Activated CD8-positive, alpha-beta T cell treated with anti-CD3 and anti-CD28 coated beads for 36 hours (primary cell): ENCODE results near the gene SSTR3. TPM values are rescaled to one million over a fixed set of nuclear protein-coding genes. Genes with fewer than 3 reads are reported as not detected.

ENCODE experiments used
- ATAC-seq: fragments of 200-7000 bp; cut with Tn5 transposase; one replicate; pipeline ENCODE4 v1.10.0; 2021; ENCODE audit warnings: mild to moderate bottlenecking, moderate library complexity
- CTCF ChIA-PET: fragments of 350-600 bp; sonication (Branson Sonifier 250); formaldehyde crosslinking; loops from one replicate; lab custom pipeline; 2021; ENCODE audit warnings: antibody characterized with exemption; lab: Charles Lee
- POLR2A ChIA-PET: fragments of 350-600 bp; sonication (Branson Sonifier 250); formaldehyde crosslinking; loops from one replicate; lab custom pipeline; 2021; ENCODE audit warnings: antibody characterized with exemption; lab: Charles Lee
- DNase-seq: peaks from one replicate; pipeline ENCODE4 v3.0.0-alpha.2; 2020
- H3K27ac Mint-ChIP-seq: one replicate; pipeline ENCODE4 v1.8.0; 2021; ENCODE audit warnings: mild to moderate bottlenecking, mixed read lengths
- H3K27me3 Mint-ChIP-seq: one replicate; pipeline ENCODE4 v1.8.0; 2021; ENCODE audit warnings: mixed read lengths
- H3K36me3 Mint-ChIP-seq: one replicate; pipeline ENCODE4 v1.8.0; 2021; ENCODE audit warnings: low read depth, mixed read lengths
- H3K4me1 Mint-ChIP-seq: one replicate; pipeline ENCODE4 v1.8.0; 2021; ENCODE audit warnings: low read depth, mixed read lengths
- H3K4me3 Mint-ChIP-seq: one replicate; pipeline ENCODE4 v1.8.0; 2021; ENCODE audit warnings: mild to moderate bottlenecking, moderate library complexity, mixed read lengths
- H3K9me3 Mint-ChIP-seq: one replicate; pipeline ENCODE4 v1.8.0; 2021; ENCODE audit warnings: mixed read lengths
- intact Hi-C: fragments of 100-400 bp; cut with micrococcal nuclease; formaldehyde crosslinking; loops from one replicate; pipeline ENCODE4 v1.10.0; 2022
- total RNA-seq, 2 experiments: library from RNA; stranded (reverse); gene quantifications; one replicate each; pipeline ENCODE4 v1.2.3, GENCODE V29; 2021
- TF ChIP-seq, protein P1 (sequence below): fragments of 200-600 bp; IDR thresholded peaks from one replicate; pipeline ENCODE4 v1.8.0; 2022; ENCODE audit warnings: antibody characterized with exemption, mild to moderate bottlenecking

SSTR3 gene
- total RNA-seq, 2 experiments from 2014 or later = 7.9 to 8.5 TPM

DNA sequence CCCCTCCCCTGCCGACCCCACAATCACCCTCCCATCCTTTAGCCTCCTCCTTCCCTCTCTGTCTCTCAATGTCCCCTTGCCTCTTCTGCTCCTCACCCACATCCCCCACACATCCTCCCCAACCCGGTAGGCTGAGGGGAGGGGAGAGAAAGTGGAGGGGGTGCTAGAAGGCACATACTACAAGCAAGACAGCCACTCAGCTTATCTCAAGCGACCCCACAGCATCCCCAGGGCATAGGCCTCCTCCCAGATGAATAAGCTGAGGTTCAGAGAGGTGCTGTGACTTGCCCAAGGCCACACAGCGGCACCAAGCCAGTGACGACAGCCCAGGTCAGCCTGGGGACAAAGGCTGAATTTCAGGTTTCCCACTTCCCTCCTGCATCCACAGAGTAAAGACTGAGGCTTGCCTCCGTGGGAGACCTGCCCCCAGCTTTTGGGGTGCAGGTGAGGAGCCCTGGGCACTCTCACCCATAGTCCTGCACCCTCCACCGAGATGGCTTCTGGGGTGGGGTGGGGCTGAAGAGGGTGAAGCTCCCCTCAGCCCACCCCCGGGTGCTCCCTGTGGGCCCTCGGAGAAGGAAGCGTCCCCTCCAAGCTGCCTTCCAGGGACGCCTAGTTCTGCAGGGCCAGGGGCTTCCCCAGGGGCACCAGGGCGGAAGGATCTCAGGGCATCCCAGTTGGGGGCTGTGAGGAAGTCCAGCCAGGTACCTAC lies 31.3 kb upstream of the SSTR3 start:
- CTCF ChIA-PET = interaction anchor here (0.8 to 12.0 kb wide), 13 partner anchors 10 to 165 kb away, joined by 3 to 154 read pairs (median 5); no protein-coding TSS in a partner anchor
- H3K4me3 Mint-ChIP-seq = peak overlapping the region; percentile 98
- peak; percentile 1 for ATAC-seq
- peaks cover 56% of the 10 kb centered on the region for H3K36me3 Mint-ChIP-seq
- DNase-seq = peak; percentile 49
- TF ChIP-seq, protein P1, sequence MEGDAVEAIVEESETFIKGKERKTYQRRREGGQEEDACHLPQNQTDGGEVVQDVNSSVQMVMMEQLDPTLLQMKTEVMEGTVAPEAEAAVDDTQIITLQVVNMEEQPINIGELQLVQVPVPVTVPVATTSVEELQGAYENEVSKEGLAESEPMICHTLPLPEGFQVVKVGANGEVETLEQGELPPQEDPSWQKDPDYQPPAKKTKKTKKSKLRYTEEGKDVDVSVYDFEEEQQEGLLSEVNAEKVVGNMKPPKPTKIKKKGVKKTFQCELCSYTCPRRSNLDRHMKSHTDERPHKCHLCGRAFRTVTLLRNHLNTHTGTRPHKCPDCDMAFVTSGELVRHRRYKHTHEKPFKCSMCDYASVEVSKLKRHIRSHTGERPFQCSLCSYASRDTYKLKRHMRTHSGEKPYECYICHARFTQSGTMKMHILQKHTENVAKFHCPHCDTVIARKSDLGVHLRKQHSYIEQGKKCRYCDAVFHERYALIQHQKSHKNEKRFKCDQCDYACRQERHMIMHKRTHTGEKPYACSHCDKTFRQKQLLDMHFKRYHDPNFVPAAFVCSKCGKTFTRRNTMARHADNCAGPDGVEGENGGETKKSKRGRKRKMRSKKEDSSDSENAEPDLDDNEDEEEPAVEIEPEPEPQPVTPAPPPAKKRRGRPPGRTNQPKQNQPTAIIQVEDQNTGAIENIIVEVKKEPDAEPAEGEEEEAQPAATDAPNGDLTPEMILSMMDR = no peak
- peaks cover 49% of the 10 kb centered on the region for H3K4me1 Mint-ChIP-seq
- POLR2A ChIA-PET = interaction anchor here (0.7 to 9.5 kb wide), 20 partner anchors 9 to 121 kb away, joined by 3 to 209 read pairs (median 6); partner anchors contain the start of gene IL2RB
- peak overlapping the region; percentile 97 for H3K27ac Mint-ChIP-seq
- H3K9me3 Mint-ChIP-seq = no peaks in the 10 kb centered on the region
- intact Hi-C loops = no loop called here
- H3K27me3 Mint-ChIP-seq = no peaks in the 10 kb centered on the region

DNA sequence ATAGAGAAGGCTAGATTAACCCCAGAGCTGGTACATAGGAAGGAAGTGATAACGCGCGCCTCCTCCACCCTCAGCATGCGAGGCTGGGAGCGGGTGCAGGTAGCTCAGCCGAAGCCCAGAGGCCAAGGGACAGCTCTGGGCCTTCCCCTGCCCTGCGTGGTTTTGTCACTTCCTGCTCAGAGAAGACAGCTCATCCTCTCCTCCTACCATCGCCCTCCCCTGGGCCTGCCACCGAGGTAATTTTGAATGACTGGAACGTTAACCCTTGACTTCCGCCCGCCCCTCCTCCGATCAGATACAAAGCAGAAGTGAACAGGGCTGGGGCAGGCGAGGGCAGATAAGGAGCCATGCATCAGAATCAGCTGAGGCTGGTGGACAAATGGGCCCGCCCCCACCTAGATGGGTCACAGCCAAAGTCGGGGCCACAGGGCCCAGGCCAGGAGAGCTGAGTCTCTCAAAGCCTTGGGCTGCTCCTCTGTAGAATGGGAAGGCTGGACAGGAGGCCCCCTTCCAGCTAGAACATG lies 30.2 kb upstream of the SSTR3 start:
- TF ChIP-seq, protein P1 = no peak
- ChIA-PET POLR2A (interaction anchor here (0.5 to 9.5 kb wide), 19 partner anchors 8 to 244 kb away, joined by 3 to 209 read pairs (median 6); partner anchors contain the start of genes IL2RB and MFNG), CTCF (interaction anchor here (0.7 to 12.0 kb wide), 15 partner anchors 12 to 466 kb away, joined by 3 to 154 read pairs (median 4); partner anchors contain the start of gene IFT27)
- Mint-ChIP-seq H3K27ac (peak overlapping the region; percentile 97), H3K27me3 (no peaks in the 10 kb centered on the region), H3K9me3 (no peaks in the 10 kb centered on the region), H3K36me3 (peaks cover 67% of the 10 kb centered on the region), H3K4me3 (peak overlapping the region; percentile 98), H3K4me1 (peaks cover 52% of the 10 kb centered on the region)
- intact Hi-C loops = no loop called here
- ATAC-seq (peak; percentile 69), DNase-seq (peak; percentile 98)

- TF ChIP-seq, protein P1 = no peak
- Mint-ChIP-seq H3K9me3 (no peaks in the 10 kb centered on the region), H3K4me3 (peak overlapping the region; percentile 98), H3K4me1 (peaks cover 60% of the 10 kb centered on the region), H3K27ac (peak overlapping the region; percentile 97), H3K36me3 (peaks cover 75% of the 10 kb centered on the region), H3K27me3 (no peaks in the 10 kb centered on the region)
- ChIA-PET POLR2A (interaction anchor here (0.9 to 9.5 kb wide), 12 partner anchors 9 to 120 kb away, joined by 3 to 209 read pairs (median 8); partner anchors contain the start of gene IL2RB), CTCF (interaction anchor here (0.7 to 12.0 kb wide), 14 partner anchors 11 to 466 kb away, joined by 3 to 154 read pairs (median 4); partner anchors contain the start of gene IFT27)
- ATAC-seq (no peak), DNase-seq (peak; percentile 83)
- intact Hi-C loops = no loop called here
Observed at GRCh38 chr22:37241351-37242142, 29.3 kb upstream of the SSTR3 start.

- ATAC-seq (no peak), DNase-seq (peak; percentile 55)
- TF ChIP-seq, protein P1 = no peak
- no peaks in the 10 kb centered on the region for H3K27me3 Mint-ChIP-seq
- intact Hi-C loops = no loop called here
- peaks cover 67% of the 10 kb centered on the region for H3K4me1 Mint-ChIP-seq
- peak overlapping the region; percentile 98 for H3K4me3 Mint-ChIP-seq
- H3K9me3 Mint-ChIP-seq = no peaks in the 10 kb centered on the region
- H3K36me3 Mint-ChIP-seq = peaks cover 82% of the 10 kb centered on the region
- CTCF ChIA-PET = interaction anchor here (0.7 to 12.0 kb wide), 6 partner anchors 11 to 220 kb away, joined by 4 to 154 read pairs (median 9); no protein-coding TSS in a partner anchor
- POLR2A ChIA-PET = interaction anchor here (0.8 to 9.5 kb wide), 7 partner anchors 10 to 119 kb away, joined by 3 to 209 read pairs (median 7); partner anchors contain the start of gene IL2RB
- peak overlapping the region; percentile 97 for H3K27ac Mint-ChIP-seq
Observed at GRCh38 chr22:37240941-37241320, 28.7 kb upstream of the SSTR3 start.
